Ammon's horn (tissue), 1 donor: ENCODE measurements around the gene DRC3.
A peak's percentile ranks its signal among the peaks of the same experiment; 100 is the strongest.

ENCODE experiments used
- DNase-seq: peaks from one replicate; pipeline ENCODE4 v3.0.0-alpha.2; 2016; ENCODE audit warnings: low spot score

The DRC3 gene

GRCh38 chr17:18021372-18021771 lies 48.7 kb downstream of the DRC3 start:
- no peak for DNase-seq

- DNase-seq = no peak
Observed at GRCh38 chr17:18025241-18025944, 52.7 kb downstream of the DRC3 start.

- DNase-seq = peak; percentile 77
Observed at GRCh38 chr17:18025945-18026776, 53.5 kb downstream of the DRC3 start.

- no peak for DNase-seq
Observed at GRCh38 chr17:18027280-18027679, 54.6 kb downstream of the DRC3 start.

GRCh38 chr17:18028114-18028951 lies 55.7 kb downstream of the DRC3 start:
- no peak for DNase-seq

GRCh38 chr17:18028952-18029540 lies 56.4 kb downstream of the DRC3 start:
- no peak for DNase-seq

- no peak for DNase-seq
Observed at GRCh38 chr17:18031955-18032354, 59.3 kb downstream of the DRC3 start.

GRCh38 chr17:18033442-18034099 lies 60.9 kb downstream of the DRC3 start:
- DNase-seq = peak; percentile 89

GRCh38 chr17:18035704-18036103 lies 63.0 kb downstream of the DRC3 start:
- DNase-seq = no peak

- DNase-seq = peak; percentile 54
Observed at GRCh38 chr17:18037486-18037885, 64.8 kb downstream of the DRC3 start.

- DNase-seq = no peak
Observed at GRCh38 chr17:18038149-18038850, 65.6 kb downstream of the DRC3 start.

GRCh38 chr17:18038861-18039534 lies 66.3 kb downstream of the DRC3 start, which contains the start of the genes ATPAF2 and GID4:
TSS of gene ATPAF2 (minus strand) at chr17:18039168. CDS start at chr17:18039013, 155 bp downstream.
TSS of gene GID4 (plus strand) at chr17:18039408. CDS start at chr17:18039465, 57 bp downstream.
- peak; percentile 99 for DNase-seq

GRCh38 chr17:18039535-18040260 lies 67.0 kb downstream of the DRC3 start:
- no peak for DNase-seq

- DNase-seq = no peak
Observed at GRCh38 chr17:18040261-18040858, 67.7 kb downstream of the DRC3 start.

- DNase-seq = no peak
Observed at GRCh38 chr17:18041776-18042175, 69.1 kb downstream of the DRC3 start.

GRCh38 chr17:18042983-18043382 lies 70.3 kb downstream of the DRC3 start:
- DNase-seq = no peak

GRCh38 chr17:18043491-18043890 lies 70.8 kb downstream of the DRC3 start:
- DNase-seq = peak; percentile 41

GRCh38 chr17:18044609-18045008 lies 71.9 kb downstream of the DRC3 start:
- DNase-seq = no peak
